PC-3 (cell line): ENCODE results near the gene CORO1C. TPM values are rescaled to one million over a fixed set of nuclear protein-coding genes. Genes with fewer than 3 reads are reported as not detected.

Experiments used
- ATAC-seq: fragments of 200-7000 bp; cut with Tn5 transposase; 2 replicates; pipeline ENCODE4 v1.9.1; 2020; ENCODE audit warnings: mild to moderate bottlenecking, moderate library complexity
- BruUV-seq: library from RNA; stranded (reverse); fragments of 400-500 nt; replicated peaks from 2 replicates; lab custom pipeline; 2021; lab: Mats Ljungman, UMichigan
- CTCF ChIA-PET: fragments of 300-600 bp; sonication (Branson Sonifier 250); formaldehyde crosslinking; loops from one replicate; lab custom pipeline; 2022; ENCODE audit warnings: antibody characterized with exemption; lab: Charles Lee
- POLR2A ChIA-PET: fragments of 300-600 bp; sonication (Branson Sonifier 250); formaldehyde crosslinking; loops from one replicate; lab custom pipeline; 2022; ENCODE audit warnings: antibody characterized with exemption; ENCODE audit not compliant: unreplicated experiment; lab: Charles Lee
- DNase-seq: peaks from one replicate; pipeline ENCODE4 v3.0.0-alpha.2; 2015
- H2AFZ ChIP-seq: fragments of 300-600 bp; sonication (generic); 2 replicates; pipeline ENCODE4 v1.6.0; 2016; ENCODE audit warnings: antibody characterized with exemption, low read length
- H3F3A ChIP-seq: fragments of 300-600 bp; sonication (generic); one replicate; pipeline ENCODE4 v1.6.0; 2017; ENCODE audit warnings: antibody characterized with exemption, low read length, control low read depth, mild to moderate bottlenecking; ENCODE audit not compliant: unreplicated experiment
- H3K27ac ChIP-seq: fragments of 300-600 bp; sonication (generic); 2 replicates; pipeline ENCODE4 v1.5.1; 2016; ENCODE audit warnings: mild to moderate bottlenecking, low read length
- H3K27me3 ChIP-seq: fragments of 300-600 bp; sonication (generic); 2 replicates; pipeline ENCODE4 v1.6.1; 2016; ENCODE audit warnings: low read length, mixed read lengths
- H3K36me3 ChIP-seq: fragments of 300-600 bp; sonication (generic); 2 replicates; pipeline ENCODE4 v1.6.1; 2016; ENCODE audit warnings: low read depth, mixed run types, low read length, mixed read lengths
- H3K4me1 ChIP-seq: fragments of 300-600 bp; sonication (generic); 2 replicates; pipeline ENCODE4 v1.5.1; 2016; ENCODE audit warnings: low read length; ENCODE audit not compliant: insufficient read depth
- H3K4me2 ChIP-seq: fragments of 300-600 bp; sonication (generic); 2 replicates; pipeline ENCODE4 v1.6.0; 2016; ENCODE audit warnings: low read length
- H3K4me3 ChIP-seq: fragments of 300-600 bp; sonication (generic); 2 replicates; pipeline ENCODE4 v1.5.1; 2016; ENCODE audit warnings: mild to moderate bottlenecking, low read length, mixed read lengths
- H3K79me2 ChIP-seq: fragments of 300-600 bp; sonication (generic); 2 replicates; pipeline ENCODE4 v1.6.1; 2017; ENCODE audit warnings: low read length, mixed read lengths
- H3K9ac ChIP-seq: fragments of 300-600 bp; sonication (generic); 2 replicates; pipeline ENCODE4 v1.6.0; 2016; ENCODE audit warnings: mild to moderate bottlenecking, low read length
- H3K9me2 ChIP-seq: fragments of 300-600 bp; sonication (generic); replicated peaks from 2 replicates; pipeline ENCODE4 v1.6.1; 2016; ENCODE audit warnings: mixed run types, low read length, mixed read lengths
- H3K9me3 ChIP-seq: fragments of 300-600 bp; sonication (generic); 2 replicates; pipeline ENCODE4 v1.6.1; 2016; ENCODE audit warnings: low read length, mixed read lengths
- H4K20me1 ChIP-seq: fragments of 300-600 bp; sonication (generic); 2 replicates; pipeline ENCODE4 v1.6.1; 2016; ENCODE audit warnings: low read length, mixed read lengths
- CTCF ChIP-seq: fragments of 300-600 bp; sonication (generic); conservative IDR thresholded peaks from 2 replicates; pipeline ENCODE4 v1.5.1; 2017; ENCODE audit warnings: antibody characterized with exemption, low read depth, mild to moderate bottlenecking, low read length
- EZH2 ChIP-seq: fragments of 300-600 bp; sonication (generic); IDR thresholded peaks from one replicate; pipeline ENCODE4 v1.6.1; 2017; ENCODE audit warnings: antibody characterized with exemption, mild to moderate bottlenecking, low read length; ENCODE audit not compliant: unreplicated experiment
- EZH2phosphoT487 ChIP-seq: fragments of 300-600 bp; sonication (generic); IDR thresholded peaks from 2 replicates; pipeline ENCODE4 v1.6.1; 2018; ENCODE audit warnings: mild to moderate bottlenecking, antibody characterized with exemption, low read length, borderline replicate concordance
- intact Hi-C: fragments of 100-400 bp; cut with micrococcal nuclease; formaldehyde crosslinking; loops from 2 replicates; pipeline ENCODE4 v1.9.0; 2023
- total RNA-seq: library from RNA; depleted of rRNA; stranded (reverse); fragments of >200 nt; gene quantifications from 2 replicates; pipeline ENCODE4 v1.2.3, GENCODE V29; 2014

CORO1C gene
- total RNA-seq, 1 experiment from 2014 or later = 179 TPM

- peaks cover 5% of the 10 kb centered on the region for H3F3A ChIP-seq
- H3K27ac ChIP-seq = no peak overlapping the region
- CTCF ChIA-PET = no interaction called here
- H3K36me3 ChIP-seq = peaks cover 75% of the 10 kb centered on the region
- H3K9me3 ChIP-seq = no peaks in the 10 kb centered on the region
- no peak overlapping the region for H3K9ac ChIP-seq
- POLR2A ChIA-PET = interaction anchor here (0.6 kb wide), 1 partner anchor 82 kb away, joined by 7 read pairs; no protein-coding TSS in a partner anchor
- BruUV-seq = no TSS peak
- H3K9me2 ChIP-seq = no peaks in the 10 kb centered on the region
- no peak overlapping the region for H2AFZ ChIP-seq
- no peak overlapping the region for H3K4me3 ChIP-seq
- H3K27me3 ChIP-seq = no peaks in the 10 kb centered on the region
- H3K4me2 ChIP-seq = no peak overlapping the region
- ATAC-seq = no peak
- H3K4me1 ChIP-seq = peaks cover 24% of the 10 kb centered on the region
- no peak for TF ChIP-seq EZH2phosphoT487
- no peak for TF ChIP-seq EZH2
- TF ChIP-seq CTCF = no peak
- DNase-seq = no peak
- no peaks in the 10 kb centered on the region for H4K20me1 ChIP-seq
- no peaks in the 10 kb centered on the region for H3K79me2 ChIP-seq
- intact Hi-C loops = no loop called here
These were observed 82.9 kb downstream of the CORO1C start for GRCh38 chr12:108648371-108648770.

GRCh38 chr12:108647585-108648287, 83.6 kb downstream of the CORO1C start:
- DNase-seq (no peak), ATAC-seq (no peak)
- Histone ChIP-seq H3K36me3 (peaks cover 72% of the 10 kb centered on the region), H3K4me2 (no peak overlapping the region), H3K4me1 (peaks cover 23% of the 10 kb centered on the region), H3K9me2 (no peaks in the 10 kb centered on the region), H3K4me3 (no peak overlapping the region), H3K27ac (no peak overlapping the region), H2AFZ (no peak overlapping the region), H3K9me3 (no peaks in the 10 kb centered on the region), H3K9ac (no peak overlapping the region), H4K20me1 (no peaks in the 10 kb centered on the region), H3K27me3 (no peaks in the 10 kb centered on the region), H3K79me2 (no peaks in the 10 kb centered on the region), H3F3A (peaks cover 5% of the 10 kb centered on the region)
- CTCF ChIA-PET = no interaction called here
- POLR2A ChIA-PET = no interaction called here
- TF ChIP-seq EZH2phosphoT487 = no peak
- TF ChIP-seq EZH2 = no peak
- no peak for TF ChIP-seq CTCF
- BruUV-seq = no TSS peak
- intact Hi-C loops = no loop called here
